ENCODE data around the gene LRRN4.

DNA sequence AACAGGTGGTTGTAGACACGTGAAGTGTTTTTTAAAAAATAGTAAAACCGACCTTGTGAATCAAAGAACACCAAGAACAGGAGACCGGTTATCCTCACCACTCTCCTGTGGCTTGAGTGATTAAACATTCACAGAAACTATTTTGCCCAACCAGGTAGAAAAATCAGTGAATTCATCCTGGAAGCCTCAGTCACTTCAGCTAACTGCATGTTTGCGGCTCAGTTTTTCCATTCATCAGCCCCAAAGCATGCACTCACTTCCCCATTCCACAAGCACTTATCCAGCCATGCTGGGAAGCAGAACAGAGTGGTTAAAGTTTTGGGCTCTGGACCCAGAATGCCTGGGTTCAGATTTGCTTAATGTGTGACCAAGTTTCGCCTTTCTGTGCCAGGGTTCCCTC, 2.4 kb downstream of the LRRN4 start:
- TF ChIP-seq POLR2A (IDR thresholded peaks at IDR 0.05): no peak
- TF ChIP-seq, protein P1, sequence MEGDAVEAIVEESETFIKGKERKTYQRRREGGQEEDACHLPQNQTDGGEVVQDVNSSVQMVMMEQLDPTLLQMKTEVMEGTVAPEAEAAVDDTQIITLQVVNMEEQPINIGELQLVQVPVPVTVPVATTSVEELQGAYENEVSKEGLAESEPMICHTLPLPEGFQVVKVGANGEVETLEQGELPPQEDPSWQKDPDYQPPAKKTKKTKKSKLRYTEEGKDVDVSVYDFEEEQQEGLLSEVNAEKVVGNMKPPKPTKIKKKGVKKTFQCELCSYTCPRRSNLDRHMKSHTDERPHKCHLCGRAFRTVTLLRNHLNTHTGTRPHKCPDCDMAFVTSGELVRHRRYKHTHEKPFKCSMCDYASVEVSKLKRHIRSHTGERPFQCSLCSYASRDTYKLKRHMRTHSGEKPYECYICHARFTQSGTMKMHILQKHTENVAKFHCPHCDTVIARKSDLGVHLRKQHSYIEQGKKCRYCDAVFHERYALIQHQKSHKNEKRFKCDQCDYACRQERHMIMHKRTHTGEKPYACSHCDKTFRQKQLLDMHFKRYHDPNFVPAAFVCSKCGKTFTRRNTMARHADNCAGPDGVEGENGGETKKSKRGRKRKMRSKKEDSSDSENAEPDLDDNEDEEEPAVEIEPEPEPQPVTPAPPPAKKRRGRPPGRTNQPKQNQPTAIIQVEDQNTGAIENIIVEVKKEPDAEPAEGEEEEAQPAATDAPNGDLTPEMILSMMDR (IDR thresholded peaks at IDR 0.05 in 4 of 5, conservative IDR thresholded peaks at IDR 0.05 in 1 of 5): no peak

All from gastrocnemius medialis (tissue), 4 donors.